ENCODE data around the gene INHA.

GRCh38 chr2:219575566-219576504 lies 3.7 kb downstream of the INHA start:
- TF ChIP-seq, protein P1, sequence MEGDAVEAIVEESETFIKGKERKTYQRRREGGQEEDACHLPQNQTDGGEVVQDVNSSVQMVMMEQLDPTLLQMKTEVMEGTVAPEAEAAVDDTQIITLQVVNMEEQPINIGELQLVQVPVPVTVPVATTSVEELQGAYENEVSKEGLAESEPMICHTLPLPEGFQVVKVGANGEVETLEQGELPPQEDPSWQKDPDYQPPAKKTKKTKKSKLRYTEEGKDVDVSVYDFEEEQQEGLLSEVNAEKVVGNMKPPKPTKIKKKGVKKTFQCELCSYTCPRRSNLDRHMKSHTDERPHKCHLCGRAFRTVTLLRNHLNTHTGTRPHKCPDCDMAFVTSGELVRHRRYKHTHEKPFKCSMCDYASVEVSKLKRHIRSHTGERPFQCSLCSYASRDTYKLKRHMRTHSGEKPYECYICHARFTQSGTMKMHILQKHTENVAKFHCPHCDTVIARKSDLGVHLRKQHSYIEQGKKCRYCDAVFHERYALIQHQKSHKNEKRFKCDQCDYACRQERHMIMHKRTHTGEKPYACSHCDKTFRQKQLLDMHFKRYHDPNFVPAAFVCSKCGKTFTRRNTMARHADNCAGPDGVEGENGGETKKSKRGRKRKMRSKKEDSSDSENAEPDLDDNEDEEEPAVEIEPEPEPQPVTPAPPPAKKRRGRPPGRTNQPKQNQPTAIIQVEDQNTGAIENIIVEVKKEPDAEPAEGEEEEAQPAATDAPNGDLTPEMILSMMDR (IDR thresholded peaks at IDR 0.05), result no peak
- TF ChIP-seq POLR2A (IDR thresholded peaks at IDR 0.05), result no peak
